Effector memory CD8-positive, alpha-beta T cell (primary cell): Measurements from ENCODE around the gene WBP4.
"Not testable (repeated sequence)": the region's sequence is repeated elsewhere in the genome, so short reads cannot be mapped to it uniquely, and the experiment has no call there.

Source experiments
- ATAC-seq: fragments of 150-1000 bp; cut with Tn5 transposase; replicated peaks from 2 replicates; pipeline ENCODE4 v1.10.0; 2021; ENCODE audit warnings: mild to moderate bottlenecking, moderate library complexity
- DNase-seq, 3 experiments: peaks; one replicate each; pipeline ENCODE4 v3.0.0; 2021
- H3K27ac Mint-ChIP-seq, 2 donors: one replicate each; pipeline ENCODE4 v1.8.0; 2022; ENCODE audit warnings: mild to moderate bottlenecking in 2 of 2, mixed read lengths in 2 of 2, moderate library complexity in 2 of 2
- H3K27me3 Mint-ChIP-seq, 2 donors: one replicate each; pipeline ENCODE4 v1.8.0; 2022; ENCODE audit warnings: mixed read lengths in 2 of 2
- H3K36me3 Mint-ChIP-seq: one replicate; pipeline ENCODE4 v1.8.0; 2022; ENCODE audit warnings: mild to moderate bottlenecking, moderate library complexity, mixed read lengths; ENCODE audit not compliant: insufficient read depth
- H3K4me1 Mint-ChIP-seq, 2 donors: one replicate each; pipeline ENCODE4 v1.8.0; 2022; ENCODE audit warnings: low read depth in 2 of 2, mixed read lengths in 2 of 2
- H3K4me3 Mint-ChIP-seq, 2 donors: one replicate each; pipeline ENCODE4 v1.8.0; 2022; ENCODE audit warnings: mild to moderate bottlenecking in 2 of 2, mixed read lengths in 2 of 2, moderate library complexity in 2 of 2
- H3K9me3 Mint-ChIP-seq, 2 donors: one replicate each; pipeline ENCODE4 v1.8.0; 2022; ENCODE audit warnings: mixed read lengths in 2 of 2

Gene WBP4

GRCh38 chr13:41131189-41131588 is 69.9 kb downstream of the WBP4 start:
- Mint-ChIP-seq H3K4me1 (peaks cover 35 to 45% of the 10 kb centered on the region in 2 donors), H3K27ac (peak overlapping the region in 1 of 2 donors; percentile 36), H3K4me3 (peak overlapping the region; percentile 96 to 97), H3K36me3 (peaks cover 12% of the 10 kb centered on the region)
- H3K9me3 Mint-ChIP-seq, ATAC-seq, H3K27me3 Mint-ChIP-seq, DNase-seq: not testable (repeated sequence)

DNA sequence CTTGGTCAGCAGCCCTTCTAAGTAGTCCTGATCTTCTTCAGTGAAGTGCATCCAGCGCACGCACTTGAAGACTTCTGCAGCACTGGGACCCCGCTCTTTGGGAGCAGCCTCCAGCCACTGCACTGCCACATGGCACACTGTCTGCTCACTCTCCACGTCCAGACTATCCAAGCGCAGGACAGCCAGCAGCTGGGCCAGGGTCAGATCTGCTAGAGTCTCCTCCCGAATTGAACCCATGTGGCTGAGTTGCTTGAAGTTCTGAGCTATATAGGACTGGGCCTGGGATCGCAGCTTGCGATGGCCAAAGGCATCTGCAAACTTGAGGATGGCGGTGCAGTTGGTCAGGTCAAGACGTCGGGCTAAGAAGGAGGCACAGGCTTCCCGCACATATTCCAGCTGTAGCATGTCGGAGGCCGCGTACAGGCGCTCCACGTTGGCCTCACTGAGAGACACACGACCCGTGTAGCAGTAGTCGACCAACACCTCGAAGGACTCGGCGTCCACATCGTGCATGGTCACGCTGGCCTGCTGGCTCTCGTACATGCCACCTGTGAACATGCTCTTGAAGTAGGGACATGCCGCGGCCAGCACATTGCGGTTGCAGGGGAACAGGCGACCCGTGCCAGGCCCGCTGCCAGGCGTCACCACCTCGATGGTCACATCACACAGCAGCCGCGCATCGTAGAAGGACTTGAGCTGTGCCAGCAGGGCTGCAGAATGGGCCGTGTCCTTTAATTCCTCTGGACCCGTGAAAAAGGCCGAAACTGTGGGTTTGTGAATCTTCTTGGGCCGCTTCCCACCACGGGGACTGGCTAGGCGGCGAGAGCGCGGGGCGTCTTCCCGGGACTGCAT is 70.6 kb downstream of the WBP4 start:
- H3K27me3 Mint-ChIP-seq, H3K36me3 Mint-ChIP-seq, H3K9me3 Mint-ChIP-seq, DNase-seq: not testable (repeated sequence)
- H3K27ac Mint-ChIP-seq: peak overlapping the region; percentile 92 to 95
- peaks cover 35 to 45% of the 10 kb centered on the region in 2 donors for H3K4me1 Mint-ChIP-seq
- ATAC-seq: peak; percentile 4
- peak overlapping the region; percentile 96 to 97 for H3K4me3 Mint-ChIP-seq

- ATAC-seq (peak; percentile 96), DNase-seq (peak; percentile 85 to 89 (median 85))
- Mint-ChIP-seq H3K4me3 (peak within 1 kb of the TSS; percentile 96 to 97), H3K27ac (peak within 1 kb of the TSS; percentile 92 to 95), H3K36me3 (peaks cover 9% of the 10 kb centered on the region), H3K27me3 (no peaks in the 10 kb centered on the region), H3K9me3 (no peaks in the 10 kb centered on the region), H3K4me1 (peaks cover 35 to 50% of the 10 kb centered on the region in 2 donors)
Measured at GRCh38 chr13:41132512-41133152, 71.3 kb downstream of the WBP4 start, which contains the start of gene KBTBD6. Gene KBTBD6, minus strand, starts transcription at chr13:41132802. Its CDS starts 291 bp downstream, at chr13:41132511.
